ENCODE data around the gene DYNC1I2.

The DYNC1I2 gene

DNA sequence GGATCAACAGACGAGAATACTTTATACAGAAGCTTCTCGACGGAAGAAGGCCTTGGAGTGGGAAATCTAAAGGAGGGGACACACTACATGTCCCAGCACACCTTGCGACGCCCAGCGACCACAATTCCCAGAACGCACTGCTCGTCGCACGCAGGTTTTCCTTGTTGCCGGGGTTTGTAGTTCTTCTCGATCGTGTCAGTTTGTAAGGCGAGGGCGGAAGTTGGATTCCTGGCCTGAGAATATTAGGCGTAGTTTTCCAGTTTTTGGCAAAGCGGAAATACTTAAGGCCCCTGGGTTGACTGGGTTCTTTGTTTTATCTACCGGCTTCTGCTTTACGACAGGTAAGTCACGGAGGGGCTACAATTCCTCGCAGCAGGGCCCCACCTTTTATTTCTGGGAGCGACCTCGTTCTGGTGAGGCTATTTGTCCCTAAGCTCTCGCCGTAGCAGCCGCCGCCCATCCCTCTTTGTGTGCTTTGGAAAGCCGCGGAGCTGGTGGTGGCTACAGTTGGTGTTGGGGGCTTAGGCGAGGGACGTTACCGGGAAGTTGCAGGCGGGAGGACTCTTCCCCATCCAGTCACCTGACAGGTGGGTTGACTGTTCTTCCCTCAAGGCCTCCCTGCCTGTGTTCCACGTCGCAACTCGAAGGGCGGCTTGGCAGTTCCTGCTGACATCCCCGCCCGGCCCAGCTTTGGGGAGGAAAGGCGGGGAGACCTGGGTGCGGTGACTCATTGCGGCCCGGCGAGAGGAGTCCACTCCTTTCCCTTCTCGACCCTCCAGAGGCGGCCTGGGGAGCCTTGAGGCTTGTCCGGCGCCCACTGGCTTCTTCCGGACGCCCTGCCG is at the start of gene DYNC1I2:
DYNC1I2 (plus strand) TSS at position 183 of the 842 bp plus-strand sequence. CDS start 2,687 bp downstream, outside the sequence.
- DNase-seq (ENCODE audit: insufficient read length, low spot score) (peak; percentile 67), FAIRE-seq (peak; percentile 99)

DNA sequence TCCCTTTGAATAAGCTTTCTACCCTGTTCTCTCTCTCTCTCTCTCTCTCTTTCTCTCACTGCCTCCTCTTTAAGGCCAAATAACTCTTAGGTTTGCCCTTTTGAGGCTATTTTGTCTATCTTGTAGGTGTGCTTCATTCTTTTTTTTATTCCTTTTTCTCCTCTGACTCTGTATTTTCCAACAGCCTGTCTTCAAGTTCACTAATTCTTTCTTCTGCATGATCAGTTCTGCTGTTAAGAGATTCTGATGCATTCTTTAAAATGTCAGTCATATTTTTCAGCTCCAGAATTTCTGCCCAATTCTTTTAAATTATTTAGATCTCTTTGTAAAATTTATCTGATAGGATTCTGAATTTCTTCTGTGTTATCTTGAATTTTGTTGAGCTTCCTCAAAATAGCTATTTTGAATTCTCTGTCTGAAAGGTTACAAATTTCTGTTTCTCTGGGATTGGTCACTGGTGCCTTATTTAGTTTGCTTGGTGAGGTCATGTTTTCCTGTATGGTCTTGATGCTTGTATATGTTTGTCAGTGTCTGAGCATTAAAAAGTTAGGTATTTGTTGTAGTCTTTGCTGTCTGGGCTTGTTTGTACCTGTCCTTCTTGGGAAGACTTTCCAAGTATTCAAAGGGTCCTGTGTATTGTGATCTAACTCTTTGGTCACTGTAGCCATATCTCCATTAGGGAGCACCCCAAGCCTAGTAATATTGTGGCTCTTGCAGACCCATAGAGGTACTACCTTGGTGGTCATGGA is 35.4 kb upstream of the DYNC1I2 start:
- DNase-seq (ENCODE audit: insufficient read length, low spot score) (no peak), FAIRE-seq (no peak)

DNA sequence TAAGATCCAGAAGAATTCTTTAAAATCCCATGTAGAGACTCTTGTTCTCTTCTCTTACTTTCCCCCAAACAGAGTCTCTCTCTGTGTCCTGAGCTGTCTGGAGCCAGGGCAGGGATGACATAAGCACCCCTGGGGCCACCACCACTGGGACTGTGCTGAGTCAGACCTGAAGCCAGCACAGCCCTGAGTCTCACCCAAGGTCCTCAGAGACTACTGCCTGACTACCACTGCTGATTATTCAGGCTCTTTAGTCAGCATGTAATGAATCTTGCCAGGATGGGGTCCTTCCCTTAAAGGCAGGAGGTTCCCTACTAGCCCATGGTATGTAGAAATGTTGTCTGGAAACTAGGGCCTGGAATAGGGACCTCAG is 34.9 kb upstream of the DYNC1I2 start:
- FAIRE-seq = peak; percentile 11

DNA sequence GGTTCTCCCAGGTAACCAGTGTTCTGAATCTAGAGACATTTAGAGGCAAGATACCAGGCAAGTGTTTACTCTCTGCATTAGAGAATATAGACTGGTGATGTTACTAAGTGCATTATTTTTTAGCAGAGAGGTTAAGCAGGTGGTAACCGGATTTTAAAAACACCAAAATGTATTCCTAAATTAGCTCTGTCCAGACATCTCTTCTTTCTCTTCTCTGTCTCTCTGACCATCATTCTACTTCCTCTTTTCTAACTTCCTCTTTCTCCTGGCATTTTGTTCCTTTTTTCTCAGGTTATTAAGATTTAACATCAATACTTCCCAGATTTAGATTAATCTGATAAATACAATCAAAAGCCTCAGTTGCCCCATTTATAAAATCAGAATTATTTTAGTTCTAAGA is 31.7 kb upstream of the DYNC1I2 start:
- peak; percentile 80 for FAIRE-seq
- no peak for DNase-seq (ENCODE audit: insufficient read length, low spot score)

More for the DNA sequence above, 34.9 kb upstream of the DYNC1I2 start:
- DNase-seq (ENCODE audit: insufficient read length, low spot score) = no peak

DNA sequence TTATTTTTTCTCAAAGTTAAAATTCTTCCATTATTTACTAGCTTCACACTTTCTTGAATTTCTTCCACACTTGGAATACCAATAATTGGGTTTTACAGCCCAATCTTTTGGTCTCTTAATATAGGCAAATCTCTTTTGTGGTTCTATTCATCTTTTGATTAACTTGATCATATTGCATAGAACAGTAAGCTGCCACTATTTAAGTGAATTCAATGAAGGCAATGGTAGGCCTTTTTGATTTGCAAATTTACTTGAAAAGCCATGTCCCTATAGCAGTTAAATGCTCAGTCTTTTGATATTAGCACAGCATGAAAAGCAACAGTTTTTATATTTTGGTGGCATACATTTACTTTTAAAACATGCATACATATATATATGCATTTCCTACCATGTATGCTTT is 20.2 kb upstream of the DYNC1I2 start:
- FAIRE-seq = no peak
- DNase-seq (ENCODE audit: insufficient read length, low spot score) = no peak

DNA sequence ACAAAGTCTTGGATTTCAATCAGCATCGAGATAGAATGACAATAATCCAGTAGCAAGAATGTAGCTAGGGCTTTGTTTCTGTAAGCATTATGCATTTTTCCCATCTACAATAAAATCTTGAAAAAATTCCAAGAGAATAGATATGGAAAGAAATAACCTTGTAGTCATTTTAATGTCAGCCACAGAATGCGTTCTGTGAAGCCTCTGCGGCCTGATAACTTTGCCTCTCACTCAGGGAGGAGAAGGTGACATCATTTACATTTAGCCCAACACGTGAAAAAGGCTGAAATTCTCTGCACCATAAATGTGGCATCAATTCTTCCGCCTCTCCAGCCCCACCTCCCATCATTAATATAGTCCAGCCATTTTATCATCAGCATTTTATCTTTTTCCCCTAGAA is 19.1 kb upstream of the DYNC1I2 start:
- DNase-seq (ENCODE audit: insufficient read length, low spot score) (no peak), FAIRE-seq (peak; percentile 33)

DNA sequence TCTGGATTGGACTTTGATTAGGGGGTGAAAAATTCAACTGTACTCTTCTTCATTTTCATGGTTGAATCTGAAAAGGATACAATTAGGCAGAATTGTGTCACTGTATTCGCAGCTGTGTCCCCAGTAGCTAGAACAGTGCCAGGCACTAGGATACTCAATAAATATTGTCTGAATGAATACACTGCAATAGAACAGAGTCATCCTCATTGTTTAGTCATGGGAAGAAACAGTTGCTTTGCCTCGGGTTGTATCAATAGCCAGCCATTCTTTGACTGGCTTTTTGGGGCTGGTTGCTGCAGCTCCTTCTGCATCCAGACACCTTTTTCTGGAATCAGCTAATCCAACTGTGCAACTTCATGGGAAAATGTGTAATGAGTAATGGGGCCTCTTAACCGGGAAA is 18.1 kb upstream of the DYNC1I2 start:
- no peak for FAIRE-seq
- DNase-seq (ENCODE audit: insufficient read length, low spot score) = no peak

DNA sequence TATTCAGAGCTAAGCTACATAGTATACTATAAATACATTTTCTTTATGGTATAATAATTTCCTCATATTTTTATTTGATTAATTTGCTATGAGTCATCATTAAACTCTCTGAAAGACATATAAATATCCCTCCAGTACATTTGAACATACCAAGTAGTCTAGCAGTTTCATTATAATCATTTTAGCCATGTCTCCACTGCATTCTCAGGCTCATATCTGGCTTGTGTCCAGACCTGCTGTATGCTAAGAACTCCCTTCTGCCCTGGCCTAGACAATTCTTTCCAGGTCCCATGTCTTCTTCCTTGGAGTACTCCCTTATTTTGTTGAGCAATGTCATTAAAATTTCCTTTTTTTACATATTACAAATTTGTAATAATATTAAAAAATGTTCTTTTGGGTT is 16.6 kb upstream of the DYNC1I2 start:
- FAIRE-seq (no peak), DNase-seq (ENCODE audit: insufficient read length, low spot score) (no peak)

DNA sequence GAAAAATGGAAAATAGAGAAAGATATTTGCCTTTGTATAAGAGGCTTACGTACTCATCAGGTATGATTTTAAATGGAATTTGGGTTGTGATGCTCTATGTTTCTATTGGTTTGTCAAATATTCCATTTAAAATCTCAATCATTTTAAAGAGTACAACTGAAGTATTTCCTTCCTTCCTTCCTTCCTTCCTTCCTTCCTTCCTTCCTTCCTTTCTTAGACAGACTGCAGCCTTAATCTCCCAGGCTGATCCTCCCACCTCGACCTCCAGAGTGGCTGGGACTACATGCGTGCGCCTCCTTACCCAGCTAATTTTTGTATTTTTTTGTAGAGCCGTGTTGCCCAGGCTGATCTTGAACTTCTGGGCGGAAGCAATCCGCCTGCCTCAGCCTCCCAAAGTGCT is 15.4 kb upstream of the DYNC1I2 start:
- no peak for FAIRE-seq

DNA sequence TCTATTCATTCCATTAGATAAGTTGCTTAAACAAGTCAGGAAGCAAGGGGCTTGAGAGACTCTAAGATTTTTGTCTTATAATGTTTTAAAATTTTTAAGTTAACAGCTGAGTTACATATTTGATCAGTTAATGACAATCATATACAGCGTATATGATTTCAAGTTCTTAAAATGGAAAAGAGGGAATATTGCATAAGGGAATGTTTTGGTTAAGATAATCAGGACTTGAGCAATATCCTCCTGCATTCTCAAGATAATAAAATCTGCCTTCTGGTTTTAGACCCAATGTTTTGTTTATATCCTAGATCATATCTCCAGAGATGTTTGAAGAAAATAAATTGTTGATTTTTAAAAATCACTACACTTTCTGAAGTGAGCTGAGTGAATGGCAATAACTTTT is 13.4 kb upstream of the DYNC1I2 start:
- DNase-seq (ENCODE audit: insufficient read length, low spot score) = no peak

More for the DNA sequence above, 15.4 kb upstream of the DYNC1I2 start:
- no peak for DNase-seq (ENCODE audit: insufficient read length, low spot score)

DNA sequence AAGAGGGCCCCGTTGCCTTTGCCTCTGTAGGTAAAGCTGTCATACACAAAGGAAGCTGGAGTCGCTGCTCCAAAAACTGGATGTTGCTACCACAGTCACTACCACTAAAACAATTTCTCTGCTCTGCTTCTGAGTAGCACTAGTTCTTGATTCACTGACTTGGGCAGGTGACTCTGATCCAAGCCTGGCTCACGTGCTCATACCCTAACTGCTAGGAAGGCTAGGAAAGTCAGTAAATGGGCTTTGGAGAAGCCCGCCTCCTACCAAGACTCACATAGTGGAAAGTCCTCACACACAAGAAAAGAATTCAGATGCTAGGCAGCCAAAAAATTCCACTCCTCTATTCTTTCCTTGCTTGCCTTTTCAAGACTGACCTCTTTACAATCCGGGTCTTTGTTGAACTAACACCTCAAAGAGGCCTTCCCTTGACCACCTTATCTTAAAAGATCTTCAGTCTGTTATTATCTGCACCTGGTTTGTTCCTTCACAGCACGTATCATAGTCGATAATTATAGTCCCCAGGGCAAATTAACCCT is 11.4 kb upstream of the DYNC1I2 start:
- no peak for FAIRE-seq

More for the DNA sequence above, 13.4 kb upstream of the DYNC1I2 start:
- FAIRE-seq = no peak

DNA sequence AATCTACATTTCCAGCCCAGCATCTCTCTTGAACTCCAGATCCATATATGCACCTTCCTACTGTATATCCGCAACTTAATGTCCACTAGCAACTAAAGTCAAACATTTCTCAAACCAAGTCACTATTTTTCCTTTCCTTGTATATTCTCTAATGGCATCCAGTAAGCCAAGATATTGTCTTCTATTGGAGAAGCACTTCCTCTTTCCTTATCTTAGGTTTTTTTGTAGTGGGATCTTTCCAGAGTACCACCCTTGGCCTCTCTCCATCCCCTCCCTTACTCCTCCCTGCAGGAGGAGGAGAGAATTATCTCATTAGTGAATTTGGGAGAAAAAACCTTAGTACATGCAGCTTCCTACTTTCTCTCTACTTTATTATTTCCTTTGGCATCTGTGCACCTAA is 8.7 kb upstream of the DYNC1I2 start:
- DNase-seq (ENCODE audit: insufficient read length, low spot score) = no peak
- FAIRE-seq = no peak

More for the DNA sequence above, 11.4 kb upstream of the DYNC1I2 start:
- no peak for DNase-seq (ENCODE audit: insufficient read length, low spot score)

DNA sequence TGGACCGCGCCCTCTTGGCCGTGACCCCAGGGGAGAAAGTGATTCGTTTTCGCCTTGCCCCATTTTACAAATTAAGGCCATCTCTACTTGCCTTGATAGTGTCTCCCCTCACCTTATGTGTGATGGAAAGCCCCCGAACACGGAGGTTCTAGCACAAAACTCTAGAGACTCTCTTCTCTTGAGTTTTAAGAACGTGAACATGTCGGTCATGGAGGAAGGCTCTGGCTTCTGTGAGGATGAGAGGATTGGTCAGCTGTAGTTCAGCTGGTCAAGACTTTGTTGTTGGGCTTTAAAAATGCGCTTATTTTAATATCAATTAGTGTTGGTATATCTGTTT is 828 bp downstream of the DYNC1I2 start:
- no peak for FAIRE-seq
- no peak for DNase-seq (ENCODE audit: insufficient read length, low spot score)

DNA sequence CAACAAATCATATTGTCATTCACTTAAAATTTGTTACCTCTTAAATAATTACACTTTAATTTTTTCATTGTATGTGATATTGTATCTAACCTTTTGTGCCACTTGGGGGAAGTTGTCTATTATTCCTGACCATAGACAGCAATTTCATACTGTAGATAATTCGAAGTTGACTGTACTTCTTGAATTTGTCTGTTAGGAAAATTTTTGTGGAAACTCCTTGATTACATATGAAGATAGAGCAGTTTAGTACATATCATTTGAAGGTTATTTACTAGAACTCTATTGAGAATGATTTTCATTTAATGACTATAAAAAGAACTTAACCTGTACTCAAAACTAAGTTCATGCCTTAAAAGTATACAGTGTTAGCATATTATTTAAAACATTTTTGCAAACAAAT is 5.1 kb downstream of the DYNC1I2 start:
- FAIRE-seq (no peak), DNase-seq (ENCODE audit: insufficient read length, low spot score) (no peak)

DNA sequence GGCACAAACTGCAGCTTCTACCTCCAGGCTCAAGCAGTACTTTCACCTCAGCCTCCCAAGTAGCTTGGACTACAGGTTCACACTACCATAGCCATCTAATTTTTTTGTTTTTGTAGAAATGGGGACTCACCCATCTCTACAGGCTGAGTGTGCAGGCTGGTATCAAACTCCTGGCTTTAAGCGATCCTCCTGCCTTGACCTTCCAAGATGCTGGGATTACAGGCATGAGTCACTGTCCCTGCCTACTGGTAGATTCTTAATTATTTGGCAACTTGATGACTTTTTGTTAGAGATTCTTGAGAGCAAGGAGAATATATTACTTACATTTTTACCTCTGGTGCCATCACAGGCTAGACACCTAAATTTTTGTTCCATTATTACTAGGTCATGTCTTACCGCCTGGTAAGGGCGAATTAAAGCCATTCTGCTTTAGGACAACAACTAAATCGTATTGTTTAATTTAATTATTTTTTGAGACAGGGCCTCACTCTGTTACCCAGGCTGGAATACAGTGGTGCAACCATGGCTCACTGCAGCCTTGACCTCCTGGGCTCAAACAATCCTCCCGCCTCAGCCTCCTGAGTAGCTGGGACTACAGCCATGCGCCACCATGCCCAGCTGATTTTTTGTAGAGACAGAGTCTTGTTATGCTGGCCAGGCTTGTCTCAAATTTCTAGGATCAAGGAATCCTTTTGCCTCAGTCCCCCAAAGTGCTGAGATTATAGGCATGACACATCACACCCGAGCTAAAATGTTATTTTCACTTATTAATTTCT is 15.7 kb downstream of the DYNC1I2 start:
- DNase-seq (ENCODE audit: insufficient read length, low spot score) (no peak), FAIRE-seq (no peak)

DNA sequence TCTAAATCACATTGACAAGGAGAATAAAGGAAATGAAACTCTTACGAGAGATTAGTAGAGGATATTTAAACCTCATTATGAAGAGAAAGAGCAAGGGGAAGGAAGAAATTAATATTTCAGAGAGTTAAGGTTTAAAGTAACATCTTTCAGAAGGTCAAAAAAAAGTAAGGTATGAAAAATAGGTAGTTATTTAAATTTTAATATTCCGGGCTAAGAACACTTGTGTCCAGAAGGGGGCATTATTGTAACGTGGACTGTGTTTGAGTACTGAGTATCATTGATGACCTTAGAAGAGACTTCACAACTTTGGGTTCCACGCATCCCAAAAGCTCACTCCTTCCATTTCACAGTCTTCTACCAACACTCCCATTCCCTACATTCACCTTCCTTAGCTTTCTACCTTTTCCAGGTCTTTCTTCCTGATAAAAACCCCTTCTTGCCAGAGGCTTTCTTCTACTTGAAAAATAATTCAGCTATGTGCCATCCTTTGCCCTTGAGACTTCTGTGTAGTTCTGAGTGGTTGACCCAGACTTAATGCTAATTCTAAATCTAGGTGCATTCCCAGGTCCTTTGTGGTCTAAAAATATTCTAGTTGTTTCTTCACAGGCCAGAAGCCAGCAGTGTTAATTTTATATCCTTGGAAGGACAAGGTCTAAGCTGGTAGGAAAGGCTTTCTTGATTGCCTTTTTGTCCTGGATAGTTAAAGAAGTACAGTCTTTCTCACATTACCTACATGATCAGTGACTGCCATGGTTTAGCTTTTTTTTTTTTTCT is 16.5 kb downstream of the DYNC1I2 start:
- peak; percentile 66 for FAIRE-seq
- DNase-seq (ENCODE audit: insufficient read length, low spot score) = no peak

DNA sequence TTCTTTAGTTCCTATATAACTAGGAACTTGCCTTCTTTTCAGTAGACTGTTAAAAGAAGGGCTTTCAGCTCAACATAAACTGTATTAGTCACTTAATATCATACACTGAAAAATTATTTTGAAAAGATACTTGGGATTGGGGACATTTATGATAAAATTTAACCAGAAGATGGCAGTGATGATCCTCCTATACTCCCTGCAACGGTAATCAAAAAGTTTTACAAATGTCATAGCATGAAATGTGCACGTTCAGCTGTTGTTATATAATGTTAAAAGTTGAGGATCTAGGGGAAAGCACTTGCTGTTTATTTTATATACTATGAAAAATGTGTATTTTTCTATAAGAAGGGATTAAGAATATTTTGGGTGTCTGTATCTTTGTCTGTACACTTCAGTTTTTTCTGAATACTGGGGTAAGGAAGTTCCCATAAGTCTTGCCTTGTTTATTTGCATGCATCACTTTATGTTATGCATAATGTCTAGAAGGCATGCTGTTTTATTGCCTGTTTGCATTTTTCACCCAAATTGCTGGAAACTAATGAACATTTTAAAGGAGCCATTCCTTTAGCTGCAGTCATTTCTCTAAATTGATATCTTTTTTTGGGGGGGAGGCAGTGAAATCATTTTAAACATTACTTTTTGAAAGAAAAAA is 19.0 kb downstream of the DYNC1I2 start:
- DNase-seq (ENCODE audit: insufficient read length, low spot score) = no peak

DNA sequence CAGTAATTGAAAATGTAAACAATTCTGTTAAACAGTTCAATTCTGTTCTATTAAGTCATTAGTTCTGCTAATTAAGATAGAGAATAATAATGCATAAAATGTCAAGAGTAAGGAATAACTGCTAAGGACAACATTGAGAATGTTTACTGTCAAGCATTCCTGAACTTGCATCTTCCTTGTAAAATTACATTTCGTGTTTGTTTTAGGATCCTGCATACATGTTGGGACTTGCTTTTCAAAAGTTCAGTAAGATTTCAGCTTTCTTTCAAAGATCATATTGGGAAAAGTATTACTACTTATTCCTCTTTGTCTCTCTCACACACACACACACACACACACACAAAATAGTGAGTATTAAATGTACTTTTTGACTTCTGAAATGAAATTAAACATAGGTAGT is 20.5 kb downstream of the DYNC1I2 start:
- FAIRE-seq = no peak
- no peak for DNase-seq (ENCODE audit: insufficient read length, low spot score)

More for the DNA sequence above, 19.0 kb downstream of the DYNC1I2 start:
- peak; percentile 74 for FAIRE-seq

DNA sequence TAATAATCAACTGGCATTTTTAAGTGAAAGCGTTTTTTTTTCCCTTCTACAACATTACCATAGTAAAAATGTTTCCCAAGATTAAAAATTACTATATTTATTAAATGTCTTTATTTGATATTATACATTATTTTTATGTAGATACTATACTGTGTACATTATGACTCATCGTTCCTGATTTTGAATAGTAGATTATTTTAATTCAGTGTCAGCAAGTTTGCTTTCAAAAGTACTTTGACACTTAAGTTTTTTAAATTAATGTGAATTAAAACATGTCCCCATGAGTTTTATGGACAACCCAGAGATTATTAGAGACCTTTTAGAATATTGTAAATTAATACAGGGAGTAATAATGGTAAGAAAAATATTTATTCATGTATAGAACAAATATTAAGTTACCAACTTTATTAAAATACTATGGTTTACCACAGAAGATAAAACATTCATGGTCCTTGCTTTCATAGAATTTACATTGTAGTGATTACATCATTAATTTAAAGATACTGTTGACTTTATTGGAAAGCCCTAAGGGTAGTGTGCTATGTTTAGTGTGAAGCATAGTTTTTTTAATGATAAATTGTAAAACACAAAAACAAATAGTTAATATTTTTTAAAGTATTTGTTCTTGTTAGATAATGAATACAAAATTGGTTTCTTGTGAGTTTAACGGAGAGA is 21.9 kb downstream of the DYNC1I2 start:
- DNase-seq (ENCODE audit: insufficient read length, low spot score) (no peak), FAIRE-seq (no peak)

All from GM19239 (cell line).